Colonic mucosa (tissue), 4 donors: ENCODE data around the gene HAUS6. TPM values are rescaled to one million over a fixed set of nuclear protein-coding genes. Genes with fewer than 3 reads are reported as not detected.

Experiments used
- DNase-seq: peaks from one replicate; pipeline ENCODE4 v3.0.0-alpha.2; 2020
- H3K27ac ChIP-seq: fragments of 200-600 bp; one replicate; pipeline ENCODE4 v1.8.0; 2021
- H3K27me3 ChIP-seq: fragments of 200-600 bp; one replicate; pipeline ENCODE4 v1.8.0; 2021
- H3K36me3 ChIP-seq: fragments of 200-600 bp; one replicate; pipeline ENCODE4 v1.8.0; 2021
- H3K4me1 ChIP-seq: fragments of 200-600 bp; one replicate; pipeline ENCODE4 v1.8.0; 2021; ENCODE audit warnings: mild to moderate bottlenecking
- H3K4me3 ChIP-seq: fragments of 200-600 bp; one replicate; pipeline ENCODE4 v1.8.0; 2021
- H3K9ac ChIP-seq, 2 donors: one replicate each; pipeline ENCODE4 v1.7.0; 2013; ENCODE audit warnings: control low read depth in 2 of 2, low read depth in 2 of 2, low read length in 2 of 2
- H3K9me3 ChIP-seq: fragments of 200-600 bp; one replicate; pipeline ENCODE4 v1.8.0; 2021
- CTCF ChIP-seq: fragments of 200-600 bp; IDR thresholded peaks from one replicate; pipeline ENCODE4 v1.8.0; 2022; ENCODE audit warnings: antibody characterized with exemption, mild to moderate bottlenecking
- intact Hi-C: fragments of 100-400 bp; cut with DNase I; formaldehyde crosslinking; loops from one replicate; pipeline ENCODE4 v1.14.1; 2022
- total RNA-seq, 2 donors: library from RNA; stranded (reverse); fragmentation: NEBNext Ultra II Directional in 1 of 2; extraction: Animal tissue kit (Norgen Biotek cat#: 25700) in 1 of 2; gene quantifications; one replicate each; pipeline ENCODE4 v1.2.1, GENCODE V29; 2021
- donor health status: healthy.
- donor health status: DM: no; HTN: no; CAD: no.
- donor health status: DM: no; HTN: no; CAD: no.

The HAUS6 gene
- total RNA-seq, 2 donors from 2014 or later = 9.2 to 11.8 TPM

GRCh38 chr9:19136129-19136528 is 33.4 kb upstream of the HAUS6 start:
- DNase-seq = no peak
- intact Hi-C loops = no loop called here
- no peaks in the 10 kb centered on the region for H3K27me3 ChIP-seq
- H3K27ac ChIP-seq = no peak overlapping the region
- TF ChIP-seq CTCF = no peak
- no peak overlapping the region for H3K4me3 ChIP-seq
- no peak overlapping the region for H3K9ac ChIP-seq
- H3K4me1 ChIP-seq = no peaks in the 10 kb centered on the region
- H3K9me3 ChIP-seq = no peaks in the 10 kb centered on the region
- no peaks in the 10 kb centered on the region for H3K36me3 ChIP-seq

GRCh38 chr9:19133549-19134345 is 31.0 kb upstream of the HAUS6 start:
- Histone ChIP-seq H3K9me3 (no peaks in the 10 kb centered on the region), H3K27ac (no peak overlapping the region), H3K36me3 (no peaks in the 10 kb centered on the region), H3K27me3 (no peaks in the 10 kb centered on the region), H3K4me3 (no peak overlapping the region), H3K4me1 (no peaks in the 10 kb centered on the region), H3K9ac (no peak overlapping the region)
- no peak for TF ChIP-seq CTCF
- no peak for DNase-seq
- intact Hi-C loops = loop anchor here (2.0 kb wide), 1 partner anchor 23 kb away; no protein-coding TSS in a partner anchor

- TF ChIP-seq CTCF = no peak
- Histone ChIP-seq H3K9me3 (no peaks in the 10 kb centered on the region), H3K27ac (no peak overlapping the region), H3K4me3 (no peak overlapping the region), H3K36me3 (no peaks in the 10 kb centered on the region), H3K27me3 (no peaks in the 10 kb centered on the region), H3K4me1 (no peaks in the 10 kb centered on the region), H3K9ac (no peak overlapping the region)
- intact Hi-C loops = no loop called here
- no peak for DNase-seq
Observed at GRCh38 chr9:19130436-19130835, 27.7 kb upstream of the HAUS6 start.

- H3K27me3 ChIP-seq = no peaks in the 10 kb centered on the region
- H3K4me1 ChIP-seq = no peaks in the 10 kb centered on the region
- DNase-seq = peak; percentile 50
- no peak for TF ChIP-seq CTCF
- peak overlapping the region; percentile 76 for H3K4me3 ChIP-seq
- peak overlapping the region; percentile 93 for H3K27ac ChIP-seq
- H3K9me3 ChIP-seq = no peaks in the 10 kb centered on the region
- intact Hi-C loops = no loop called here
- peak overlapping the region; percentile 83 to 91 for H3K9ac ChIP-seq
- no peaks in the 10 kb centered on the region for H3K36me3 ChIP-seq
Observed at GRCh38 chr9:19127871-19128500, 25.3 kb upstream of the HAUS6 start.

- Histone ChIP-seq H3K9ac (no peak overlapping the region), H3K27ac (no peak overlapping the region), H3K9me3 (no peaks in the 10 kb centered on the region), H3K36me3 (peaks cover 8% of the 10 kb centered on the region), H3K4me1 (no peaks in the 10 kb centered on the region), H3K27me3 (no peaks in the 10 kb centered on the region), H3K4me3 (no peak overlapping the region)
- intact Hi-C loops = no loop called here
- DNase-seq = no peak
- TF ChIP-seq CTCF = no peak
Observed at GRCh38 chr9:19124430-19124793, 21.7 kb upstream of the HAUS6 start.
